GM19467 (cell line): Measurements from ENCODE around the gene EMC8.

Experiments used
- ATAC-seq: cut with Tn5 transposase; IDR thresholded peaks from one replicate; pipeline ENCODE4 v1.9.1; 2021; ENCODE audit warnings: mild to moderate bottlenecking, moderate library complexity; ENCODE audit not compliant: unreplicated experiment

The EMC8 gene

DNA sequence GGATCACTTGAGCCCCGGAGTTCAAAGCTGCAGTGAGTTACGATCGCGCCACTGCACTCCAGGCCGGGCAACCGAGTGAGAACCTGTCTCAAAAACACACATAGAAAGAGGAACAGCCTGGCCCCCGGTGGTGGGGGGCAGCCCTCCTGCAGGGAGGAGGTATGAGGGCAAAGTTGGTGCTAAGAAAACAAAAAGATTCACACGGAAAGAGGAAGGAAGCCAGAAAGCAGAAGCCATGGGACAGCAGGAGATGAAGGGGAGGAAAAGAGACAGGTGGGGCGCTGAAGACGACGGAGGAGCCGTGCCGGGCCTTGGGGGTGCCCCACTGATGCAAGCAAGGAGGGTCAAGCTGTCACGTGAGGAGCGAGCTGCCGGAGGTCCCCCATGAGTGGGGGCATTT is 40.2 kb downstream of the EMC8 start:
- ATAC-seq = no peak

DNA sequence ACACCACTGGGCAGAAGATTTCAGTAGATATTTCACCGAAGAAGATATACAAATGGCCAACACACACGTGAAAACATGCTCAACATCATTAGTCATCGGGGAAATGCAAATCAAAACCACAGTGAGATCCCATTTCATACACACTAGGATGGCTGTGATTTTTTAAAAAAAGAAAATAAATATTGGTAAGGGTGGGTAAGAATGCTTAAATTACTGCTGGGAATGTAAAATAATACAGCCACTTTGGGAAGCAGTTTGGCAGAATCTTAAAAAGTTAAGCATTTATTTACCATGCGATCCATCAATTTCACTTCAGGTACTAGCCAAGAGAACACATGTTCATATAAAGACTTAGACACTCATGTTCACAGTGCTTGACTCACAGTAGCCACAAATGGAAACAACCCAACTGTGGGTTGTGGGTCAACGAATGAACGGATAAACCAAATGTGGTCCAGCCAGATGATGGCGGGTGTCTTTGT is 42.0 kb downstream of the EMC8 start:
- ATAC-seq = no peak

DNA sequence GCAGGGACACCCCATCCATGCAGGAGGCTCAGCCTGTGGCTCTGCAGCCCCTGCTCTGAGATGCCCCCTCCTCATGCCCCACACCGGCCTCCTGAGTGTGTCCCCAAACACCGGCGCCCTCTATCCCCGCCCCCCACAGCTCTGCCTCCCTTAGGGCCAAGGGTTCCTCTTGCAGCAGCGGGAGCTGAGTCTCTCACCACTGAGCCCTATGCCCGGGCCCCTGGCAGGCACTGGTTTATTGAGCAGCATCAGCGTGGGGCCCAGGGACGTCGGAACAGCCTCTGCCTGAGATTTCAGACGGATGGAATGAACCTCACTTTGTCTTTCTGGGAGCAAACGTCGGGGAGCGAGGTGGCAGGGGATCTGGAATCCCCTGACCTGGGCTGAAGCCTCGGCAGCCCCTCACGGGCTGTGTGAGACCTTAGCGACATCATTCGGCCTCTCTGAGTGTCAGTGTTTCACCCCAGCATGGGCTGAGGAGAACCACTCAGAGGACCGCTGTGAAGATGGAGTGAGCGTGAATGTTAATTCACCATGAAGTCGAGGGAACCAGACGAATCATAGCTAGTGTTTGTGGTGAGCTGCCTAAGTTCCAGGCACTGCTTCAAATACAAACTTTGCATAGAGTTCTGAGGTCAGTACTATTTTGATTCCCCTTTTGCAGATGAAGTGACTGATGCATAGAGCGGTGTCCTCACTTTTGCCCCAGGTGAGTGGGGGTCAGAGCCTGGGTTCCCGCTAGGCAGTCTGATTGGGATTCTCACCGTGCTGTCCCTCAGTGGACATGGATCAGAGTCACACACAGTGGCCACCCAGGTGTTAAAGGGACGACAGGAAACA is 43.2 kb downstream of the EMC8 start:
- no peak for ATAC-seq

DNA sequence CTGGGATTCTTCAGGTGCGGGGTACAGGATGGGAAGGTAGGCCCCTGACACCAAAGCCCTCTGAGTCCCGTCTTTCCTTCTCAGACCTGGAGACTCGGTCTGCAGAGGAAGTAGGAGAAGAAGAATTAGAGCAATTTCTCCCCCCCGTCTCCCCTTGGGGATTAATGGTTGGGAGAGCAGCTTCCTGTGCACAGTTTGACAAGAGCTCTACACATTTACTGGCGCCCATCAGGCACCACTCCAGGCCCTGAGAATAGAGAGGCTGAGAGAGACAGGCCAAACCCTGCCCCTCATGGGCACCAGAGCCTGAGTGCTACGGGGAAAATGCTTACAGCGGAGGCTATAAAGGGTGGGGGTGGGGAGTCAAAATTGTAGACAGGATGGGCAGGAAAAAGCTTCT is 44.9 kb downstream of the EMC8 start:
- no peak for ATAC-seq

DNA sequence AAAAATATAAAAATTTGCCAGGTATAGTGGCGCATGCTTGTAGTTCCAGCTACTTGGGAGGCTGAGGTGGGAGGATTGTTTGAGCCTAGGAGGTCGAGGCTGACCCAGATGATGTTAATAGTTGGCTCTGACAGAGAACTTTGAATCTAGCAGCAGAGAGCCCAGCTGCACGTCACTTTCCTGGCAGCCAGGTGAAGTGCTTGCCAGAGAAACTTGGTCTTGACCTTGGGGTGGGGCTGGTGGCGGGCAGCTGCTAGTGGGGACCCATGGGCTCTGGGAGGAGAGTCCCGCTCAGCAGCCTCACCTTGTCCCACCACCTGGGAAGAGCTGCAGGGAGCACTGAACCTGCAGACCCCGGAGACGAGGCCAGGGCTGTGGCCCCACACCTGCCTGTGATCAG is 45.4 kb downstream of the EMC8 start:
- ATAC-seq = no peak

DNA sequence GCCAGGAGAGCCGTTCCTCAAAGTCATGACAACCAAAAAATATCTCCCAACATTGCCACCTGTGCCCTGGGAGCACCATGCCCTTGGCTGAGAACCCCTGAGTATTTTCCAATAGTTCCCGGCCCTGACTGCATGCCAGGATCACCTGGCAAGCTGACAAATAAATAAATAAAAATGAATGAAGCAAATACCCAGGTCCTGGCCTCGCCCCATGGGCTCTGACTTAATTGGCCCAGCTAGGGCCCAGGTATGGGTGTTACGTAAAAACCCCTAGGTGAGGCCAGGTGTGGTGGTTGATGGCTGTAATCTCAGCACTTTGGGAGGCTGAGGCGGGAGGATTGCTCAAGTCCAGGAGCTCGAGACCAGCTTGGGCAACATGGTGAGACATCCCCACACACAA is 45.8 kb downstream of the EMC8 start:
- ATAC-seq = no peak

GRCh38 chr16:85752511-85753420 is 46.6 kb downstream of the EMC8 start:
- no peak for ATAC-seq

DNA sequence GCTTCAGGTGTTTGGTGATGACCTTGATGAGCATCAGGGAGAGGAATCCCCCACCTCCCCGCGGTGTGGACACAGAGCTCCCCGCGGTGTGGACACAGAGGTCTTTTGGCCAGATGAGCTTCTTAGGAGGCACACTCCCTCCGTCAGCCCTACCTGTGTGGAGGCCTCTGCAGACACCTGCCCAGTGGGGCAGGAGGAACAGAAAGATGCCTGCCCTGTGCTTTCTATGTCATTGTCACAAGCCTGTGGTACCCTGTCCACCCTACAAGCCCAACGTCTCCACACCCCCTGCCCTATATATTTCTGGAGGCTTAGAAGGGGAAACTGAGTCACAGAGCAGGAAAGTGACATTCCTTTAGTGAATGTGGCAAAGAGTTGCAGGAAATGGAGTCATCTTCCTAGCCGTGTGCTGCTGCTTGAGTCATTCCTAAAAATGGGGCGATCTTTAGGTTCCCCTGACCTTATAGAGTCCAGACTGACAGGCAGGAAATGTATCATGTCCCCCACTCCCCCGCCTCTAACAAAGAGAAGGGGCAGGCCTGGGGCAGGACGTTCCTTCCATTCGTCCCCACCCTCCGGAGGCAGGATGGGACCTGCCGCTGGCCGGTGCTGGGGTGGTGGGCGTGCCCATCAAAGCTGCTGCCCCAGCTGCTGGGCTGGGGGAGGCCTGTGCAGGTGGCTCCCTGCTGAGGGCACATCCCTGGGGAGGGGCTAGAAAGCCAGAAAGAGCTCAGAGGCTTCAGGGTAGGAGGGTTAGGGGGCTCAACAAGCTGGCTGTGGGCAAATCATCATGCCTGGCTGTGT is 47.4 kb downstream of the EMC8 start:
- ATAC-seq = no peak

DNA sequence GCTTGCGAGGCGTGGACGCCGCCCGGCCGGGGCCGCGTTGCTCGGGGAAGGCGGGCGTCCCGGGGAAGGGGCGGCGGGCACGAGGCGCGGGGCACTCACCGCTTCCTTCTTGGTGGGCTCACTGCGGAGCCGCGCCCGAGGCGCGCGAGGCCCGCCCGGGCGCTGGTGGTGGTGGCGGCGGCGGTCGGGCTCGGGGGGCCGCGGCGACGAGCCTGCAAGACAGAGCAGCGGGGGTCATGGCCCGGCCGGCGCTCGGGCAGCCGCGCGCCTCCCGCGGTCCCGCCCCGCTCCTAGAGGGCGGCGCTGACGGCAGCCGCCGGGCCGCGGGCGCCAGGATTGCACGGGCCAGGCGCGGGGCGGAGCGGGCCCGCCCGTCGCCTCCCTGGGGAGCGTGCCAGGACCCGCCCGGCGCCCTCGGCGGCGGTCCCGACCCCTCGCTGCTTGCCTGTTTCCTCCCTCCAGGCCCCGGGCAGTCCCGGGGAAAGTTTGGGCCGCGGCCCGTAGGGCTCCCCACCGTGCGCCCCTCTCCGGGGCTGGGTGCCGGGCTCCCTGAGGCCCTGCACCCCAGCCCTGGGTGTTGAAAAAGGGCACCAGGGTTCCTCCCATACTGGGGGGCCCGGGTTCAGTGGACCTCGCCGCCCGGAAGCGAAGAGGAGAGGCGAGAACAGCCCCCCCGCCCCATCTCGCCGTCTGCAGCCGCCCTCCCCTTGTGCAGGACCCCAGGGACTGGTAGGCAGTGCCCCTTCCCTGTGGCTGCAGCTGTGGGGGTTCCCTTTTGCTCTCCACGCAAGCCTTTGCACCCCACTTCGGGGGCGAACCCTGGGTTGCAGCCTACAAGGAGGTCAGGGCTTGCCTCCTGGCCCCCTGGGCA is 48.3 kb downstream of the EMC8 start, which contains the start of gene C16orf74:
C16orf74 (minus strand) TSS at position 270 of the 871 bp plus-strand sequence. CDS start 15,879 bp downstream, outside the sequence.
- ATAC-seq = no peak

DNA sequence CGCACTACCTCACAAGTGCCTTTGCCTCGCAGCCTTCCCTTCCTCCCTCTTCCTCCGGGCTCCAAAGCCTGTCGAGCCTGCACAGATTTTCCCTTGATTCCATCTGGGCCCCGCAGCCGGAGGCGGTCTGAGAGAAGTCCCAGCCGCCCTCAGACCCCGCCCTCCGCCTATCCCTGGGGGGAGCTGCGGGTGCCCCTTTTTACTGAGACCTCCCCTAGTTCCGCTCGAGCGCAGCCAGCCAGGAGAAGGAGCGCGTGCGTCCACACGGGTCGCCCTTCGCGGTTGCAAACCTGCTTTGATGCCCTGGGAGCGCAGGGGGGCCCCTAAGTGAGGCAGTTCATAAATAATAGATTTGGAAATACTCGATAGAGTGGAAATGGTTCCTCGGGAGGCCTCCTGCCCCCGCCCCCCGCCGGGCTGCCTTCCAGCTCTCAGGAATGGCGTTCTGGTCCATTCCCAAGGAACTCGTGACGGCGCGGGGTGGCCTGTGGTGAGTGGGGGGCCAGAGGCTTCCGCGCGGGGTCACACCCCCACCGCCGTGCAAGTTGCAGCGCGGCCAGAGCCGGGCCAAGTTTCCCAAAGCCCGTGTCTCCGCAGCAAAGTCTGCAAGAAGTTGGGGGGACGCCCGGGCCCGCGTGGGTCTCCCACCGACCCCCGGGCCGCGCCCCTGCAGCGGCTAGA is 49.1 kb downstream of the EMC8 start:
- ATAC-seq = no peak

GRCh38 chr16:85749771-85750145 is 49.6 kb downstream of the EMC8 start:
- ATAC-seq = no peak

DNA sequence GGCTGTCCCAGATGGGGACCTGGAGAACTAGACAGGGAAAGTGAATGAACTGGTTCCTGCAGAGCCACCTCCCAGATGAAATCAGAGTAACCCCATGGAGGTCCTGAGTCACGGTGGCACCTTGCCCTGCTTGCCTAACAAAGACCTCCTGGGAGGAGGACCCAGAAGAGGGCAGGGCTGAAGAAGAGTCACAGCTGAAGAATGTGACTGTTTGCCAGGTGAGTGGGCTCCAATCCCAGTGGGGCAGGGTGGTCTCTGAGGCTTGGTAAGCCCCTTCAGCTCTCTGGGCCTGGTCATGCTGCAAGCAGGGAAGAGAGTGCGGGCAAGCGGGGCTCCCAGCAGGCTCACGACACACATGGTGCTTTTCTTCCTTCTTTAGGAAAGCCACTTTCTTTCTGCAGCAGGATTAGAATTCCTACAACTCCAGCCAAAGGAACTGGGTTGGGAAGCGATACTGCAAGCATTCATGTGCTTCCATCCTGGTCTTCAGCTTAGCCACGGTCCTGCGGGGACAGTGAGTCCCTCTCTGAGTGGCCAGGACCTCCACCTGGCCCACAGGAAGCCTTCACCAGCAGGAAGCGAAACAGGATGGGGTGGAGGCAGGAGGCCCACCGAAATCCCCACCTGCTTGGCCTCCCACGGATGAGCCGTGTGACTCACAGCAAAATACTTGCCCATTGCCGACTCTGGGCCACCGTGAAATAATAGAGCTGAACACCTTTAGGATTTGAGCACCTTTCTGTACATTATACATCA is 52.7 kb downstream of the EMC8 start:
- no peak for ATAC-seq

DNA sequence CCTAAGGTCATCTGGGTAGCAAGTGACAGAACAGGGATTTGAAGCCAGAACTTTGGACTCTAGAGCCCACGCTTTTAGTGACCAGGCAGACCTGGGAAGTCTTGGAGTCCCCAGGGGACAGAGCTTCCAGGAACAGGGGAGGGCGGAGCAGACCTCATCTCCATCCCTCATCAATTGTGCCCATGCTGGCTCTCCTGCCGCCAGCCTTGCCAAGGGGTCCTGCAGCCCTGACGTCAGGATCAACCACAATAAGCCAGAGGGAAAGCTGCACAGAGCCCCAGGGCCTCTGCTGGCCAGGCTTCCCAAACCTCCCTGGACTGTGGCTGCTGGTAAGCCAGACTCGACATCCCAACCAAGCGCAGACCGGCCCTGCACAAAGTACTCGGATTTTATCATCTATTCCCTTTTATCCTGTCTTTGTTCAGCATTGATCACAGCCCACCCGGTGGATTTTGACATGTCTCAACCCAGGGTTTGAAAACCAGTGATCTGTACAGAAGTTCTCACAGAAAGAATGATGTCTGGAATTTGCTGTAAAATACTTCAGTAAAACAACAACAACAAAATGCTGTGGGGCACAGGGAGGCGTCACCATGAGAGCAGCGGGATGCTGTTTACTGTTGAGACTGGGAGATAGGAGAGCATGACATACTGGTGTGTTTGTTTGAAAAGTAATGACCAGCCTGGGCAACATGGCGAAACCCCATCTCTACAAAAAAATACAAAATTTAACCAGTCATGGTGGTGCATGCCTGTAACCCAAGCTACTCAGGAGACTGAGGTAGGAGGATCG is 60.2 kb downstream of the EMC8 start:
- ATAC-seq = no peak

DNA sequence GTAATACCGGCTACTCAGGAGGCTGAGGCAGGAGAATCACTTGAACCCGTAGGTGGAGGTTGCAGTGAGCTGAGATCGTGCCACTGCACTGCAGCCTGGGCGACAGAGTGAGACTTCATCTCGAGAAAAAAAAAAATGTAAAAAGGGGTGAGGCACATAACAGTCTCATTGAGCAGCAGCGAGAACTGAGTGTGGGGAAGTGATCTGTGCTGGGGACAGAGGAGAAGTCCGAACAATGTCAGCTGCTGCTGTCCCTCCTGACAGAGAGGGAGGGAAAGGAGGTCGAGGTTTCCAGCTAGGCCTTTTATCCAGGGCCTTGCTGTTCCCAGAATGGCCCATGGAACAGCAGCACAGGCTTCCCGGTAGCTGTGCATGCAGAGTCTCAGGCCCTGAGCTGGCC is 62.4 kb downstream of the EMC8 start:
- ATAC-seq = no peak

GRCh38 chr16:85735946-85736345 is 63.4 kb downstream of the EMC8 start:
- no peak for ATAC-seq

GRCh38 chr16:85735225-85735635 is 64.1 kb downstream of the EMC8 start:
- ATAC-seq = peak; percentile 80

GRCh38 chr16:85734311-85735017 is 64.9 kb downstream of the EMC8 start:
- ATAC-seq = no peak
